ENCODE measurements around the gene ARHGEF33. TPM values are rescaled to one million over a fixed set of nuclear protein-coding genes. Genes with fewer than 3 reads are reported as not detected.

The ARHGEF33 gene
- total and polyA plus RNA-seq, 2 of the 8 experiments (the other 6 are each of a cell fraction or from before 2014, with no cell fraction given), result 0.09 to 0.95 TPM

DNA sequence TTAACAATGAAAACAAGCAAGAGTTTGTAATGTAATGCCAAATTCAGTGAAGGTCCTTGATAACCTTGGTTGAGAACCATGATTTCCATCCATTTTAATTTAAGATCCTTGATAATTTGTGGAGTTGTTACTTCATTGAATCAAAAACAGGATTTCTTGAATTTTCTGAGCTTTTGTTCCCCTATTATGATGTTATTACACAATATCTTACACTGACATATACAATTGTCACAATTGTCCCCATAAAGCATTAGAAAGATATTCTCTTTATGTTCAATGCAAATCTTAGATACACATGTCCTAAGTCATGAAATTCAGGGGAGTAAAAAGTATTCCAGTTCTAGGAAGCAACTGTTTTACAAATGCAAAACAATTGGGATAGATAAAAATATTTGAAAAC lies 83.6 kb downstream of the ARHGEF33 start:
- Histone ChIP-seq H3K9me3 (ENCODE audit: insufficient read depth in 2 of 2, low read depth in 1 of 2, low read length in 1 of 2) (no peaks in the 10 kb centered on the region), H3K14ac (ENCODE audit: insufficient read length) (no peak overlapping the region), H3K79me1 (ENCODE audit: low read depth, low read length) (no peaks in the 10 kb centered on the region), H2BK15ac (ENCODE audit: low read length) (no peak overlapping the region), H3K4me1 (replicated peaks in 1 of 4; ENCODE audit: control insufficient read depth in 3 of 4, insufficient read depth in 4 of 4, low read length in 3 of 4) (peaks cover 0 to 3% (median 0%) of the 10 kb centered on the region in 4 experiments; a peak in 1 of 7 replicates), H4K8ac (ENCODE audit: extremely low read depth, insufficient read depth, low read length) (no peak overlapping the region), H3K27me3 (replicated peaks in 1 of 4; ENCODE audit: control insufficient read depth in 3 of 4, extremely low read depth in 1 of 4, insufficient read depth in 3 of 4, low read length in 3 of 4) (no peaks in the 10 kb centered on the region), H3K27ac (ENCODE audit: low read depth, low read length) (no peak overlapping the region), H4K20me1 (replicated peaks in 1 of 2; ENCODE audit: control insufficient read depth in 1 of 2, insufficient read depth in 2 of 2, low read length in 2 of 2) (no peaks in the 10 kb centered on the region), H4K91ac (replicated peaks; ENCODE audit: insufficient read length, low read length) (no peak overlapping the region), H3K23ac (ENCODE audit: insufficient read length) (no peak overlapping the region), H3K56ac (replicated peaks; ENCODE audit: insufficient read length, low read depth, low read length) (no peak overlapping the region), H3K4ac (replicated peaks; ENCODE audit: insufficient read length, low read depth, low read length) (no peak overlapping the region), H2BK20ac (ENCODE audit: low read length) (no peak overlapping the region), H2BK120ac (replicated peaks; ENCODE audit: low read depth, low read length) (no peak overlapping the region), H3K18ac (ENCODE audit: extremely low read depth, low read length) (no peak overlapping the region), H3K4me2 (ENCODE audit: insufficient read depth in 1 of 2, low read depth in 2 of 2, low read length in 2 of 2) (no peak overlapping the region), H3K4me3 (ENCODE audit: extremely low read depth in 1 of 4, insufficient read depth in 2 of 4, low read depth in 3 of 4, low read length in 4 of 4) (no peak overlapping the region), H2AK5ac (ENCODE audit: low read depth, low read length) (no peak overlapping the region), H3K79me2 (ENCODE audit: control insufficient read depth in 1 of 2, insufficient read depth in 2 of 2, low read length in 2 of 2) (no peaks in the 10 kb centered on the region), H2AFZ (ENCODE audit: low read length) (no peak overlapping the region), H3K23me2 (ENCODE audit: low read depth, low read length) (no peaks in the 10 kb centered on the region), H4K5ac (ENCODE audit: insufficient read length, low read depth, low read length) (no peak overlapping the region), H2BK12ac (ENCODE audit: low read depth, low read length) (no peak overlapping the region), H3K36me3 (ENCODE audit: control insufficient read depth in 2 of 4, insufficient read depth in 4 of 4, low read length in 3 of 4) (no peaks in the 10 kb centered on the region), H3K9ac (replicated peaks in 1 of 4; ENCODE audit: extremely low read depth in 1 of 4, low read depth in 3 of 4, low read length in 3 of 4) (no peak overlapping the region), H2BK5ac (ENCODE audit: low read depth, low read length) (no peak overlapping the region)
- ChIA-PET CTCF (ENCODE audit: partially characterized antibody) (no interaction called here), POLR2A (ENCODE audit: partially characterized antibody) (no interaction called here)
- no peak for FAIRE-seq
- no peak for DNase-seq (ENCODE audit: low read depth in 1 of 2, low spot score in 2 of 2)
- TF ChIP-seq PHF8 (conservative IDR thresholded peaks at IDR 0.05; ENCODE audit: low read depth, low read length) (no peak), ATF2 (IDR thresholded peaks at IDR 0.05; ENCODE audit: low read length) (no peak), SRF (IDR thresholded peaks at IDR 0.05; ENCODE audit: low read depth, low read length) (no peak), SIN3A (conservative IDR thresholded peaks at IDR 0.05 in 1 of 2, IDR thresholded peaks at IDR 0.05 in 1 of 2; ENCODE audit: low read depth in 1 of 2, low read length in 2 of 2) (no peak), RFX5 (IDR thresholded peaks at IDR 0.05; ENCODE audit: borderline replicate concordance, low read depth, low read length) (no peak), HDAC2 (IDR thresholded peaks at IDR 0.05; ENCODE audit: borderline replicate concordance in 1 of 2, low read depth in 2 of 2, low read length in 2 of 2) (no peak), HDAC6 (IDR thresholded peaks at IDR 0.05; ENCODE audit: low read depth, low read length) (no peak), FOSL1 (IDR thresholded peaks at IDR 0.05; ENCODE audit: insufficient read depth, low read depth, low read length) (no peak), CBX5 (IDR thresholded peaks at IDR 0.05; ENCODE audit: low read depth, low read length) (no peak), POU5F1 (IDR thresholded peaks at IDR 0.05; ENCODE audit: low read depth, low read length) (no peak), SUZ12 (IDR thresholded peaks at IDR 0.05; ENCODE audit: low read length) (no peak), POLR2AphosphoS5 (IDR thresholded peaks at IDR 0.05; ENCODE audit: low read depth, low read length) (no peak), MAX (IDR thresholded peaks at IDR 0.05) (no peak)
